ENCODE data around the gene VMO1.
"Not testable (repeated sequence)": the region's sequence is repeated elsewhere in the genome, so short reads cannot be mapped to it uniquely, and the experiment has no call there.

Gene VMO1, protein sequence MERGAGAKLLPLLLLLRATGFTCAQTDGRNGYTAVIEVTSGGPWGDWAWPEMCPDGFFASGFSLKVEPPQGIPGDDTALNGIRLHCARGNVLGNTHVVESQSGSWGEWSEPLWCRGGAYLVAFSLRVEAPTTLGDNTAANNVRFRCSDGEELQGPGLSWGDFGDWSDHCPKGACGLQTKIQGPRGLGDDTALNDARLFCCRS

DNA sequence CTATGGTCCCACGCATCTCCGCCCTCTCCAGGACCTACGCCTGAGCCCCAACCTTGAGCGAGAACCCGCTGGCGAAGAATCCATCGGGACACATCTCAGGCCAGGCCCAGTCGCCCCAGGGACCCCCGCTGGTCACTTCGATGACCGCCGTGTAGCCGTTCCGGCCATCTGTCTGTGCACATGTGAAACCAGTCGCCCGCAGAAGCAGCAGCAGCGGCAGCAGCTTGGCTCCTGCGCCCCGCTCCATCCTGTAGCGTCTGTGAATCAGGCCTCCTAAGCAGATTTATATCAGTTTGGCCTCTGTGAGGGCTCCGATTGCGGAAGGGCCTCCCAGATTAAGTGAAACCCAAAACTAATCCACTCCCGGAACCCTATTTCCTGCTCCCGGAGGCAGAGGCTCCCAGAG lies at the start of gene VMO1:
Gene VMO1 (minus strand): TSS at position 259 of the 406 bp plus-strand sequence. CDS start 12 bp downstream, at position 247.
- no peak for DNase-seq

DNA sequence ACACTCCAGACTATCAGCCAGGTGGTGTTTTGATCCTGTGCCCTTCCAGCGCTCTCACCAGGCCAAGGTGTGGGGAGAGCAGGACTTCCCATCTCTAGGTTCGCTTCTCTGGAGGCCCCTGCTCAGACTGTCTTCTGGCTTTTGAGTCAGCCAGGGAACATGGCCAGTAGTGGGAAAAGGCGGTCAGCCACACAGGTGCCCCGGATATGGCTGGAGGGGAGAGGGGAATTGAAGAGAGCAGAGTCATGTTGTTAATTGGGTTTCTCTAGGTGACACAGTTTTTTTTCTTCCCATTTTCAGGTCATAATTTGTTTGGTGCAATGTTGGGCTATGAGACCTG lies 48.5 kb upstream of the VMO1 start:
- no peak for DNase-seq

DNA sequence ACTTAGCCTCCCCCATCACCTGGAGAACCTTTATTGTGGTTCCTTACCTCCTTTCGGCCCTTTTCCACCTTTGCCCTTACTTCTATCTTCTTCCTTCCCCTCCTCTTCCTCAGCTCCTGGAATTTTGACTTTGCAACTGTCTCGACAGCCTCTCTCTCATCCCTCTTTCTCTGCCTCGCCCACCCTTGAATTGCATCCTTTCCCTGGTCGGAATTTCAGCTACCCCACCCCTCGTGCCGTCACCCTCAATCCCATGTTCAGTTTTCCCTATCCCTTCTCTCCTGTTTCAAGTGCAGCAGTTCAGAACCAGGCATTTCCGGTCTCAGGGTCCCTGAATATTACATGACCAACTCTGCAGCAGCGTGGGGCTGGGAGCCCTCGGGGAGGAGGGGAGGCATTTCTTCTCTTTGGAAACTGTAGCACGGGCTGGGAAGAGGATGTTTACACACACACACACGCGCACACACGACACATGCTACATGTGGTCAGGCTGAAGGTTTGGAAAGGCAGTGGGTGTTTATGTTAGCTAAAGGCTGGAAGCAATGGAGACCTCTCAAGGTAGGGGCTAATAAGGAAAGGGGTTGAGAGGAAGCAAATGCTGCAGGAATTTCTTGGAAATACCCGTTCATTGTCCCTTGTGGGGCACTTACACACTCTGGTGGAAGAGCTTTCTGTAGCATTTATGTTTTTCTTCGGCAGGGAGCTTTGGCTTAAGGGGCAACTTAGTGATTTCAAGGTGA lies 47.9 kb upstream of the VMO1 start:
- peak; percentile 59 for DNase-seq

DNA sequence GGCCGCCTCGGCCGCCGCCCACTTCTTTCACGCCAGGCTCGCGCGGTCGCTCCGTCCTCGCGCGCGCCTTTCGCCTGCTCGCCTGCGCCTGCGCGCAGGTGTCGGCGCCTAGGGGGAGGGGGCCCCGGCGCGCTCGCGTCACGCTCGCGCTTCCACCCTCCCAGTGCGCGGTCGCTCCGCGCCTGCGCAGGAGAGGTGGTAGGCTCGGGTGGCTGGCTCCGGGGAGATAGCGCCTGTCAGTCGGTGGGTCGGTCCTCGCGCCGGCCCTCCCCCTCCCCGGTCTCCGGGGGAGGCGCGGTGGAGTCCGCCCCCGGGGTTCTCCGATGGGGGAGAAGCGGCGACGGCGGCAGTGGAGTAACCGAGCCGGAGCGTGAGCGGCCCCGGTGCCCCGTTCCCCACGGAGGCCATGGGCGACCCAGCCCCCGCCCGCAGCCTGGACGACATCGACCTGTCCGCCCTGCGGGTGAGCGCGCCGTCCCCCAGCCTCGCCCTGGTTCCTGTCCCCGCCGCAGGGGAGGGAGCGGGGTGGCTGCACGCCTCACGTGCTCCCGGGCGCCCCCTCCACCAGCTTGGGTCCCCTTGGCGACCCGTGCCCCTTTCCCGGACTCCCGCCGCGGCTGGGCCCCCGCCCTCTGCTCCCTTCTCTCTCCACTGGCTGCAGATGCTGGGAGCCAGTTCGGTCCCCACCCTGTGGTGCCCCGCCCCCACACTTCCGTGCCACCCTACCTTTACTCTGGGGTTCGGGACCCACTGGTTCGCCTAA lies 47.2 kb upstream of the VMO1 start, which contains the start of gene MINK1:
Gene MINK1 (plus strand): TSS at position 163 of the 763 bp plus-strand sequence. CDS start 244 bp downstream, at position 407.
- peak; percentile 91 for DNase-seq

DNA sequence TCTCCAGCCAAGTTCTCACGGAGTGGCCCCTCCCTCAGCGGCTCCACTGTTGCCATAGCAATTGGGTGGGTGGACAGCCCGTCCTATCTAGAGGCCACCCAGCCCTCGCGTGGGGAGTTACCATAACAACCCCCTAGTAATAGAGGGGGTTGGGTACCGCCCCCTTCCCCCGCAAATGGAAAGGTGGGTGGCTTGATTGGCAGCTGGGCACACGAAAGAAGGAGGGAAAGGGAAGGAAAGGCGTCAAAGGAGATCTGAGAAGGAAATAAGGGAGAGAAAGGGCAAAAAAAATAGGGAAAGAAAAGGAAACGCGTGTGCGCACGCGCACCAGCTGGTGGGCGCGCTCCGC lies 46.6 kb upstream of the VMO1 start:
- not testable (repeated sequence) for DNase-seq

DNA sequence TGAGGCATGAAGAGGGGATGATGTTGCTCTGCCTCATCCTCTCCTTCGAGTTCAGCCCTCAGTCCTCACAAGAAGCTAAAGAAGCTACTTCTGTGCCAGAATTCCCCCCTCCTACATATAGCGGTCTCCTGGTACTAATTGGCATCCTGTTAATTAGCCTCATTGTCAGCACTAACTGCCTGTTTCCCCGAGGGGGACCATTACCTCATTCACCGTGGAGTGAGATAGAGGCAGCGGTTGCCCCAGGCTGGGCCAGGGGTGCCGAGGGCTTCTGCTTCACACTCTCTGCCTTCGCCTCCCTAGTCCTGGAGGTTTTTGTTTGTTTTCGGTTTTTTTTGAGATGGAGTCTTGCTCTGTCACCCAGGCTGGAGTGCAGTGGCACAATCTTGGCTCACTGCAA lies 41.2 kb upstream of the VMO1 start:
- no peak for DNase-seq

DNA sequence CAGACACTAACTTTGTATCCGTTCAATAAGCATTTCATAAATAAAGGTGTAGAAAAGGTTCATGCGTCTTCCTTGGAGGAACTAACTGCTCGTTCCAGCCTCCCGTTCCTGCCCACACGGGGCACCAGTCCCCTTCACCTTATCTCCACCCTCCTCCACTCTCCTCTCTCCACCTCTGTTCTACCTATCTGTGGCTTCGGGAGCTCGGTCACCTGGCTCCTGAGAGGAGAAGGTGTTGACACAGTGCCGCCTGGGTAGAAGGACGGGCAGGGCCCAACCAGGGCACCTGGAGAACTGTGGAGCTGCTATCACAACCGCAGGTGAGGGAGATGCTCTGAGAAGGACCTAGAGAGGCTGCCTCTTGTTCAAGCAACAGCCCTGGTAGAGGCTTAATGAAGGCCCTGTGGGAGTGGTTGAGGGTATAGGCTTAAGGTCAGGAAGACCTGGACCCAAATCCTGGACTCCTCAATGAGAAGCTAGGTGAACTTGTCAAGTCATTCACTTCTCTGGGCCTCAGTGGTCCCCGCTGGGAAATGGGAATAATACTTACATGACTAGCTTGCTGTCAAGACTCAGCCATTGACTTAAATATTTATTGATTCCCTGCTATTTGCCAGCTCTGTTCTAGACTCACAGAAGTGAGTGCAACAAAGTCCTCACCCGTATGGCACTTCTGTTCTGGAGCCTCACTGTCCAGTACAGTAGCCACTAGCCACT lies 37.4 kb upstream of the VMO1 start:
- no peak for DNase-seq

DNA sequence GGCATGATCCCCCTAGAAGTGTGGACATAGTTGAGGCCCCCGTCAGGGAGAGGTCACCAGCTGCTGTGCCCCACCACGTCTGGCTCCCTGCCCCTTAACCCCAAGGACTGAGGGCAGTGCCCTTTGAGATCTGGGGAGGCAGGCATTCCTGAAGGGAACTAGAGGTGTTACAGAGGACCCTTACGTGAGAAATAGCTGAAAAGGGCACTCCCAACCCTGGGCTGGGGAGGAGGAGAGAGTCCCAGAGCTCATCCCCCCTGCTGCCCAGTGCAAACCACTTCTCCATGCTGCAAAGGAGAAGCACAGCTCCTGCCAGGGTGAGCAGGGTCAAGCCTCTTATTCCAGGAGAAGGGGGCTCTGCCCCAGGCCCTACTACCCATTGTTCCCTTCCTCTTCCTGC lies 36.7 kb upstream of the VMO1 start:
- no peak for DNase-seq

DNA sequence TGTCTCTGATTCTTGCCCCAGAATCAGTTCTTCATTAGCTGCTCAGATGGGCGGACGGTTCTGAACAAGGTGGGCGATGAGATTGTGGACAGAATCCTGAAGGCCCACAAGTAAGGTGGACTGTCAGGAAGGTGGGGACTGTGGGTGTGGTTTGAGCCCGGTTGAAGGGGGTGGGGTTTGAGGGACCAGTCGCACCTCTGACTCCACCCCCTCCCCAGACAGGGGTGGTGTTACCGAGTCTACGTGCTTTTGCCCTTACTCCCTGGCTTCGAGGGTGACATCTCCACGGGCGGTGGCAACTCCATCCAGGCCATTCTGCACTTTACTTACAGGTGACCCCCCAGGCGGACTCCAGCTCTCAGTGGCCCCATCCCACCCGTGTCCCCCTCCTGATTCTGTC lies 32.1 kb upstream of the VMO1 start:
- no peak for DNase-seq

DNA sequence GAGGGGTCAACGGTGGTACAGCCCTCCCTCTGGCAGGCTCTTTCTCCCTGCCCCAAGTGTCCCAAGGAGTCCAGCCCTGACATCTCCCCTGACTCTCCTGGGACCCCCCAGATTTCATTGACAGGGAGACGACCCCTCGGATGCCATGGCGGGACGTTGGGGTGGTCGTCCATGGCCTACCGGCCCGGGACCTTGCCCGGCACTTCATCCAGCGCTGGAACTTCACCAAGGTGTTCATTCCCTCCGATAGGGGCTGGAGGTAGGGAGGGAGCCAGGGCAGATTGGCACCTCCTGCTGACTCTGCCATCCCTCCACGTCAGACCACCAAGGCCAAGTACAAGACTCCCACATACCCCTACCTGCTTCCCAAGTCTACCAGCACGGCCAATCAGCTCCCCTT lies 30.7 kb upstream of the VMO1 start:
- no peak for DNase-seq

DNA sequence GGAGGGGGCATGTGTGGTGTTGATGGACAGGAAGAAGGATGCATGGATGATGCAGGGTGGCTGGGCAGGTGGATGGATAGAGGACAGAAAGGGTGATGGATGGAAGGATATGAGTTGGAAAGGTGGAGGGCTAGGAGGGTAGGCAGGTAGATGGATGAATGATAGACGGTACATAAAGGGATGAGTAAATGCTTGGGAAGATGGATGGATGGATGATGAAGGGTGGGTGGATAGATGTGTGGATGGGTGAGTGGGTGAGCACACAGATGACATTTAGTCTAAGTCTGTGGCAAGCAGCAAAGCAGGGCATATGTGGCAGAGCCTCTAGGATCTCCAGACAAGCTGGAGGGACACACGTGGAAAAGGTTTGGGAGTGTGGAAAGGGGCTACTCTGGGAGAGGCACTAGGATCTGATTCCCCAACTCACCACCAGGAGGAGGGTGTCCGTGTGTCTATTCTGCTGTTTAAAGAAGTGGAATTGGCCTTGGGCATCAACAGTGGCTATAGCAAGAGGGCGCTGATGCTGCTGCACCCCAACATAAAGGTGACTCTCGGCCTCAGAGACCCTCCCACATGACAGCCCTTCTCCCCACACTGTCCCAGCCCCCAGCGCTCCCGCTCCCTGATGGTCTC lies 29.0 kb upstream of the VMO1 start:
- DNase-seq = no peak

DNA sequence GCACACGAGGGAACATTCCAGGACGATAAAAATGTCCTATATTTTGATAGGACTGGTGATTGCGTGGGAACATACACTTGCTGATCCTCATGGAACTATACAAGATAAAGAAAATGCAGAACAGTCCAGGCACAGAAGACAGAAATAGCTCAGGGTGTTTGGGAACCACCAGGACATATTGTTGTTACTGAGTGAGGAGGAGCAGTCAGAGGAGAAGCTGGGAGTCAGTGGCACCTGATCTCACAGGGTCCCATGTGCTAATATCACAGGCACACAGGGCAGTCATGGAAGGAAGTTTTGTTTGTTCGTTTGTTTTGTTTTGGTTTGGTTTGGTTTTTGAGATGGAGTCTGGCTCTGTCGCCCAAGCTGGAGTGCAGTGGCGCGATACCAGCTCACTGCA lies 26.5 kb upstream of the VMO1 start:
- DNase-seq = no peak

DNA sequence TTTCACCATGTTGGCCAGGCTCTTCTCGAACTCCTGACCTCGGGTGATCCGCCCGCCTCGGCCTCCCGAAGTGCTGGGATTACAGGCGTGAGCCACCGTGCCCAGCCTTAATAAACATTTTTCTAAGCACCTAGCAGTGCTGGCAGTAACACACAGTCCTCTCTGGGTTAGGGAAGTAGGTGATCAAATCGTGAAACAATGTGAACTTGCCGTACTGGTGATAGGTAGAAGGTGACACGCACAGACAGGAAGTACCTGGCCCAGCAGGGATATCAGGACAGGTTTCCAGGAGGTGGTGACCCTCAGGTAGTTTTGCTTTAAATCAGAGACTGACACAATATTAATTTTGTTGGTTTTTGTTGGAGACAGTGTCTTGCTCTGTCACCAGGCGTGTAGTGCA lies 25.3 kb upstream of the VMO1 start:
- no peak for DNase-seq

DNA sequence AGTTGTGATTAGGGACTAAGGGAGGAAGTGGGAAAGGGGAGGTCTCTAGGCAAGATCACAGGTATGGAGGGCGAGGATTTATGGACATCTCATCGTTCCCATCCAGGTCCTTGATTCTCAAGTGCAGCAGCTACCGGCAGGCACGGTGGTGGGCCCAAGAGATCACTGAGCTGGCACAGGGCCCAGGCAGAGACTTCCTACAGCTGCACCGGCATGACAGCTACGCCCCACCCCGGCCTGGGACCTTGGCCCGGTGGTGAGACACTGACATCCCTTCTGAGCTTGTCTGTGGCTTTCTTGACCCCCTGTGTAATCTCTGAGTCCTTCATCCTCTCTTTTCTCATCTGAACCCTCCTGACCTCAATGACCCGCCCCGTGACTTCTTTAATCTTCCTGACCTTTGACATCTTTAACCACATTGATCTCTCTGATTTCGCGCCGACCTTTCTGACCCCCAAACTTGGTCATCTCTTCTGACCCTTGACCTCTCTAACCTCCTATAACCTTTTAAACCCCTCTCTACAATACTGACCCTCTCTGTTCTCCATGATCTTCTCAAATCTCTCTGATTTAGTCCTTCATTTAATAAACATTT lies 24.6 kb upstream of the VMO1 start:
- DNase-seq = no peak

DNA sequence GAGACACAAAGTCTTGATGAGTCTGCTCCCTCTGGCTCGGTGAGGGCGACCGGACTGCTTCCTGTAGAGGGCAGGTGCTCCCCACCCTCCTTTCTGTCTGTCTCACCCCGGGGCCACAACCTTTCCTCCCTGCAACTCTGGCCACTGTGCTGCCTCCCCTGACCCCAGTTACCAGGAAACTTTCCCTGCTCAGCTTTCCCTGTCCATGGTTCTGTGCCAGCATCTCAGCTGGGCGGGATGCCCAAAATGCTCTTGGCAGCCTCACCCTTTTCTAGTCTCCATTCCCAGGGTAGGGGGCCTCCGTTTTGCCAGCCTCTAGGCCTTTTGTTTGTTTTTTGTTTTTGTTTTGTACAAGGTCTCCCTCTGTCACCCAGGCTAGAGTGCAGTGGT lies 22.2 kb upstream of the VMO1 start:
- peak; percentile 52 for DNase-seq

DNA sequence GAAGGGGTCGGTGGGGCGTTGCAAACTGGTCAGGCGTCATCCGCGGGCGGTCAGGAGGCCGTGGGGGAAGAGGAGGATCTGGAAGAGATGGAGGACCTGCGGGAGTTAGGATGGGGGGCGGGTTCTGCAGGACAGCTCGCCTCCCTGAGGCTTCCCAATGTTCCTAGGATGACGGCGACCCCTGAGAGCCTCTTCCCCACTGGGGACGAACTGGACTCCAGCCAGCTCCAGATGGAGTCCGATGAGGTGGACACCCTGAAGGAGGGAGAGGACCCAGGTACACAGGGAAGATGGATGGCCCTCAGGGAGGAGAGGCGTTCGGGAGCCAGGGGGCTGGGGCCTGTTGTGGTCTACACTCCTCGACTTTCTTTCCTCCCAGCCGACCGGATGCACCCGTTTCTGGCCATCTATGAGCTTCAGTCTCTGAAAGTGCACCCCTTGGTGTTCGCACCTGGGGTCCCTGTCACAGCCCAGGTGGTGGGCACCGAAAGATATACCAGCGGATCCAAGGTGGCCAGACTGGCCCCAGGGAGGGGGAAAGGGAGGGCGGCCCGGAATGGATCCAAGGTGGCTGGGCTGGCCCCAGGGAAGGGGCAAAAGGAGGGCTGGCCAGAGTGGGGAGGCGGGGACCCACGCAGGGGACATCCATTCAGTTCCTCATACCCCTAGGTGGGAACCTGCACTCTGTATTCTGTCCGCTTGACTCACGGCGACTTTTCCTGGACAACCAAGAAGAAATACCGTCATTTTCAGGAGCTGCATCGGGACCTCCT lies 21.6 kb upstream of the VMO1 start:
- DNase-seq = no peak

DNA sequence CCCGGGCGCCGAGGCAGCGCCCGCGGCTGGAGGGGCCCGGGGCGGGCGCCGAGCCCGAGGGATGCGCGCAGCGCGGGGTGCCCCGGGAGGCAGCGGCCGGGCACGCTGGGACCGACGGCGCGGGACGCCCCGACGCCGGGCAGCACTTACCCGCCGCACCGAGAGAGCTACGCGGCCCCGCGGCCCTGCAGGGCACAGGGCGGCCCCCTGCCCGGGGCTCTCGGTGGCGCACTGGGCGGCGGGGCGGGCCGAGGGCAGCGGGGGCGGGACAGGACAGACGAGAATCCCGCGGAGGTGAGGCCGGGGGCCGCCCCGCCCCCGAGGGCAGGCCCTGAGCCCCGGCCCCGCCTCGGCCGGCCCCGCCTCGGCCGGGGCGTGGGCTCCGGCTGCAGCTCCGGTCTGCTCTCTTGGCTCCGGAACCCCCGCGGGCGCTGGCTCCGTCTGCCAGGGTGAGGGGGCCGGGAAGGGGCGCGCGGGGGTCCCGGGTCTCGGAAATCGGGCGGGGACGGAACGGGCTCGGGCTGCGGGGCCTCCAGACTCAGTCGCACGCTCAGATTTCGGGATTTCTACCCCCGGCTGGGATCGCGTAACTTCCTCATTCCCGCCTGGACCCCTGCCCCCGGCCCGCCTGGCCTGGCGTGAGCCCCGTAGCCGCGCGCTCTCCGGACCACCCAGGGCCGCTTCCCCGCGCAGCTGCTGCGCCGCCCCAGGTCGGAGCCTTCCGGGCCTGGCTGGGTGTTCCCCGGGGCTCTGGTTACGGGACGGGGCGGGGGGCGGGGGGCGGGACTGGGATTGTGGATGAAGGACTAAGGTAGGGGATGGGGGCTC lies 20.8 kb upstream of the VMO1 start, which contains the start of gene PLD2:
Gene PLD2 (plus strand): TSS at position 376 of the 828 bp plus-strand sequence. CDS start 621 bp downstream, outside the sequence.
- DNase-seq = peak; percentile 93

DNA sequence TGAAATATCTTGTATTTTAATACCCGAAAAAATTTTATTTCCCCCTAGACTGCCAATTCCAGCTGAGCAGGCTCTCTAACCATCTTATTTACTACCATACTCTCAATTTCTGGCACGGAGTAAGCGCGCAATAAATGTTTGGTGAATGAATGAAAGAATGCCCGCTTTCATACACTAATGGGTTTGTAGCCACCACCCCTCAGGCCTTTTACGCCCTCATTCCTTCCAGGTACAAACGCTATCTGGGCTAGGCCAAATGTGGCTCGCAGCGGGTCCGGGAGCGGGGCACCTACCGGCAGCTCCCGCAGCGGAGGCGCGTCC lies 20.3 kb upstream of the VMO1 start:
- peak; percentile 51 for DNase-seq

DNA sequence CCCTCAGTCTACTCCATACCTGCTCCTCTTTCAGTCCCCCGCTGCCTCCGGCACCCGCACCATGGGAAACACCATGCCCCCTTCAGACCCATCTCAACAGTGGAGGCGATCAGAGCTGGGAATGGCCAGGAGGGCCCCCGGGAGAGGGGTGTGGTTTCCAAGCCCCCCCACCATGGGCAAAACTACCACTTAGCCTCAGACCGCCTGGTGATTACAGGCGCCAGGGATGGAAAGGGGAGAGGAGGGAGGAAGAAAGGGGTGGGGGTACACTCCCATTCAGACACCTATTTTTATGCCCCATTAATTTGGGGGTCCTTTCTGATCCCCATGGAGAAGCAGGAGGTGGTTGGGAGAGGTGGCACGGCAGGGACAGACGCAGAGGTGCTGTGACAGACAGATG lies 16.1 kb upstream of the VMO1 start, which contains the start of gene C17orf114:
Gene C17orf114 (minus strand): TSS at position 101 of the 400 bp plus-strand sequence.
- no peak for DNase-seq

DNA sequence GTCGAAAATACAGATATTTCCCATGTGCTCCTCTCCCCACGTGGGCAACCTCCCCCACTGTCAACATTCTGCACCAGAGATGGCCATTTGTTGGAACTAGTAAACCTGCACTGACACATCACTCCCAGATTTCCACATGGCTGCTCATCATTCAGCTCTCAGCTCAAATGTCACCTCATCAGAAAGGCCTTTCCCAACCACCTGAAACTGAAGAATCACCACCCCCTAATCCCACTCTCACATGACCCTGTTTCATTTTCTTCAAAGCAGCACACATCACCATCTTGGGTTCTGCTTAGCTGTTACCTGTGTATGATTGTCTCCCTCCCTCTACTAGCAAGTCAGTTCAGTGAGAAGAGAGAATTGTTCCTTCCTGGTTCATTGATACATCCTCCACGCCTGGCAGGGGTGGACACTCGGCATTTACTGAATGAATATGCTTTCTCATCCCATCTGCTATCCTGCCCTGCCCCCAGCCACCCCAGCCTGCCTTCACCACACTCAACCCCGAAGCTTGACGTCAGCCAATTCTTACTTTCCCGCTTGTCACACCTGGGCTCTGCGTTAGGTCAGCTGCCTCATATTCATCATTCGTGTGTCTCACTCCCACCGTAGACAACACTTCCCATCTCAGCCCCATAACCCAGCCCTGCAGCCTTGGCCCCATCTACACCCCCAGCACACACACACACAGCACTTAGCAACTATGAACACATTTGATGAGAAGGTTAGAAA lies 14.5 kb upstream of the VMO1 start:
- DNase-seq = no peak
